GM23338 (cell line): Measurements from ENCODE around the gene SEC11A.

Source experiments
- CREB1 ChIP-seq: fragments of 250-450 bp; sonication (Bioruptor Pico); IDR thresholded peaks from 2 replicates; pipeline ENCODE4 v1.5.0; 2020; ENCODE audit warnings: low read depth, mild to moderate bottlenecking, moderate library complexity
- EZH2 ChIP-seq: fragments of 200-600 bp; sonication (generic); IDR thresholded peaks from one replicate; pipeline ENCODE4 v1.8.0; 2017; ENCODE audit warnings: antibody characterized with exemption, mild to moderate bottlenecking, low read depth; ENCODE audit not compliant: unreplicated experiment
- EZH2phosphoT487 ChIP-seq: fragments of 200-600 bp; sonication (generic); IDR thresholded peaks from one replicate; pipeline ENCODE4 v1.8.1; 2018; ENCODE audit warnings: antibody characterized with exemption; ENCODE audit not compliant: unreplicated experiment
- JUNB ChIP-seq: IDR thresholded peaks from one replicate; pipeline ENCODE4 v1.6.1; 2016; ENCODE audit warnings: antibody characterized with exemption; ENCODE audit not compliant: unreplicated experiment
- NANOG ChIP-seq: IDR thresholded peaks from 2 replicates; pipeline ENCODE4 v1.6.1; 2016; ENCODE audit warnings: antibody characterized with exemption, borderline replicate concordance
- POLR2AphosphoS5 ChIP-seq: IDR thresholded peaks from 2 replicates; pipeline ENCODE4 v1.6.1; 2016; ENCODE audit warnings: antibody characterized with exemption, low read depth
- REST ChIP-seq: IDR thresholded peaks from one replicate; pipeline ENCODE4 v1.6.1; 2018; ENCODE audit warnings: antibody characterized with exemption; ENCODE audit not compliant: unreplicated experiment
- STAT1 ChIP-seq: IDR thresholded peaks from one replicate; pipeline ENCODE4 v1.6.1; 2016; ENCODE audit warnings: antibody characterized with exemption; ENCODE audit not compliant: unreplicated experiment
- ZNF114 ChIP-seq: fragments of 250-450 bp; sonication (Bioruptor Pico); IDR thresholded peaks from 2 replicates; pipeline ENCODE4 v1.5.0; 2020; ENCODE audit warnings: mild to moderate bottlenecking, moderate library complexity
- ZNF331 ChIP-seq: fragments of 250-450 bp; sonication (Bioruptor Pico); IDR thresholded peaks from 2 replicates; pipeline ENCODE4 v1.5.0; 2020; ENCODE audit warnings: low read depth, mild to moderate bottlenecking, moderate library complexity
- TF ChIP-seq, protein P1 (sequence below), 2 experiments: fragments of 200-600 bp in 1 of 2; sonication (generic) in 1 of 2; conservative IDR thresholded peaks; 2 replicates each; pipeline versions ENCODE4 v1.5.1 to v1.6.1; 2016 to 2017; ENCODE audit warnings: antibody characterized with exemption in 2 of 2, low read depth in 2 of 2, mild to moderate bottlenecking in 2 of 2, moderate library complexity in 1 of 2
- TF ChIP-seq, protein P2 (sequence below): IDR thresholded peaks from 2 replicates; pipeline ENCODE4 v1.6.1; 2016; ENCODE audit warnings: antibody characterized with exemption

GRCh38 chr15:84620626-84621025, 95.3 kb downstream of the SEC11A start:
- TF ChIP-seq EZH2phosphoT487 (no peak), POLR2AphosphoS5 (no peak), REST (no peak), JUNB (no peak), EZH2 (no peak), CREB1 (CRISPR knock-in tag) (no peak), ZNF331 (no peak), ZNF114 (CRISPR knock-in tag) (no peak), NANOG (no peak), STAT1 (no peak)
- TF ChIP-seq, protein P1, sequence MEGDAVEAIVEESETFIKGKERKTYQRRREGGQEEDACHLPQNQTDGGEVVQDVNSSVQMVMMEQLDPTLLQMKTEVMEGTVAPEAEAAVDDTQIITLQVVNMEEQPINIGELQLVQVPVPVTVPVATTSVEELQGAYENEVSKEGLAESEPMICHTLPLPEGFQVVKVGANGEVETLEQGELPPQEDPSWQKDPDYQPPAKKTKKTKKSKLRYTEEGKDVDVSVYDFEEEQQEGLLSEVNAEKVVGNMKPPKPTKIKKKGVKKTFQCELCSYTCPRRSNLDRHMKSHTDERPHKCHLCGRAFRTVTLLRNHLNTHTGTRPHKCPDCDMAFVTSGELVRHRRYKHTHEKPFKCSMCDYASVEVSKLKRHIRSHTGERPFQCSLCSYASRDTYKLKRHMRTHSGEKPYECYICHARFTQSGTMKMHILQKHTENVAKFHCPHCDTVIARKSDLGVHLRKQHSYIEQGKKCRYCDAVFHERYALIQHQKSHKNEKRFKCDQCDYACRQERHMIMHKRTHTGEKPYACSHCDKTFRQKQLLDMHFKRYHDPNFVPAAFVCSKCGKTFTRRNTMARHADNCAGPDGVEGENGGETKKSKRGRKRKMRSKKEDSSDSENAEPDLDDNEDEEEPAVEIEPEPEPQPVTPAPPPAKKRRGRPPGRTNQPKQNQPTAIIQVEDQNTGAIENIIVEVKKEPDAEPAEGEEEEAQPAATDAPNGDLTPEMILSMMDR (conservative IDR thresholded peaks at IDR 0.05; ENCODE audit: low read depth in 2 of 2): no peak
- TF ChIP-seq, protein P2, sequence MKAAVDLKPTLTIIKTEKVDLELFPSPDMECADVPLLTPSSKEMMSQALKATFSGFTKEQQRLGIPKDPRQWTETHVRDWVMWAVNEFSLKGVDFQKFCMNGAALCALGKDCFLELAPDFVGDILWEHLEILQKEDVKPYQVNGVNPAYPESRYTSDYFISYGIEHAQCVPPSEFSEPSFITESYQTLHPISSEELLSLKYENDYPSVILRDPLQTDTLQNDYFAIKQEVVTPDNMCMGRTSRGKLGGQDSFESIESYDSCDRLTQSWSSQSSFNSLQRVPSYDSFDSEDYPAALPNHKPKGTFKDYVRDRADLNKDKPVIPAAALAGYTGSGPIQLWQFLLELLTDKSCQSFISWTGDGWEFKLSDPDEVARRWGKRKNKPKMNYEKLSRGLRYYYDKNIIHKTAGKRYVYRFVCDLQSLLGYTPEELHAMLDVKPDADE: no peak
